ENCODE results near the gene DNAJC11.
A peak's percentile ranks its signal among the peaks of the same experiment; 100 is the strongest.
"Not testable (repeated sequence)": the region's sequence is repeated elsewhere in the genome, so short reads cannot be mapped to it uniquely, and the experiment has no call there.

The DNAJC11 gene, protein sequence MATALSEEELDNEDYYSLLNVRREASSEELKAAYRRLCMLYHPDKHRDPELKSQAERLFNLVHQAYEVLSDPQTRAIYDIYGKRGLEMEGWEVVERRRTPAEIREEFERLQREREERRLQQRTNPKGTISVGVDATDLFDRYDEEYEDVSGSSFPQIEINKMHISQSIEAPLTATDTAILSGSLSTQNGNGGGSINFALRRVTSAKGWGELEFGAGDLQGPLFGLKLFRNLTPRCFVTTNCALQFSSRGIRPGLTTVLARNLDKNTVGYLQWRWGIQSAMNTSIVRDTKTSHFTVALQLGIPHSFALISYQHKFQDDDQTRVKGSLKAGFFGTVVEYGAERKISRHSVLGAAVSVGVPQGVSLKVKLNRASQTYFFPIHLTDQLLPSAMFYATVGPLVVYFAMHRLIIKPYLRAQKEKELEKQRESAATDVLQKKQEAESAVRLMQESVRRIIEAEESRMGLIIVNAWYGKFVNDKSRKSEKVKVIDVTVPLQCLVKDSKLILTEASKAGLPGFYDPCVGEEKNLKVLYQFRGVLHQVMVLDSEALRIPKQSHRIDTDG

DNA sequence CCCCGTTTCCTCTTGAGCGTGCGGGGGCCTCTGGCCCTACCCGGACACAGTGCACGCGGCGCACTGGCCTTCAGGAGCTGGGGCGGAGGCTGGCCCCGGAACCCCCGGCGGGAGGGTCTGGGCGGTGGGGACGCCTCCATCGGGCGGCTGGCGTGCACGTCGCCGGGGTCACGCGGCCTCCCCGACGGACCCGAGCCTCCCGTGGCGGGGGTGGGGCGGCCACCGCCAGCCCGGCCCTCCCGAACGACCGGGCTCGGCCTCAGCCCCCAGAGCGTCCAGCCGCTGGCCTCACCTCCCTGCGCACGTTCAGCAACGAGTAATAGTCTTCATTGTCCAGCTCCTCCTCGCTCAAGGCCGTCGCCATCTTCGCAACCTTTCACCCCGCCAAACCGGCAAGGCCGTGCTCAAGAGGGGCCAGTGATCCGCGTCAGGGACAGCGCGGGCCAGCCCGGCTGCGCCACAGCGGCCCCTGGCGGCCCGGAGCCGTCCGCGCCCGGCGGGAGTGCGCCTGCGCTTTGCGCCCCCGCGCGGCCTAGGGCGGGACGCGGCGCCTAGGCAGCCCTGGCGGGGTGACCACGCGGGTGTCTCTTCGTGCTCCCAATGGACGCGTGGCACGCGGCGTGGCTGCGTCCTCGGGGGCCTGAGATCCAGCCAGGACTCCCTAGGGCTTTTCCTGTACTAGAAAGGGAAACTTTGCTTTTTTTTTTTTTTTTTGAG is at the start of gene DNAJC11:
DNAJC11 (minus strand) TSS at position 380 of the 717 bp plus-strand sequence; CDS start at position 364, 16 bp downstream.
- peak; percentile 48 for DNase-seq

DNA sequence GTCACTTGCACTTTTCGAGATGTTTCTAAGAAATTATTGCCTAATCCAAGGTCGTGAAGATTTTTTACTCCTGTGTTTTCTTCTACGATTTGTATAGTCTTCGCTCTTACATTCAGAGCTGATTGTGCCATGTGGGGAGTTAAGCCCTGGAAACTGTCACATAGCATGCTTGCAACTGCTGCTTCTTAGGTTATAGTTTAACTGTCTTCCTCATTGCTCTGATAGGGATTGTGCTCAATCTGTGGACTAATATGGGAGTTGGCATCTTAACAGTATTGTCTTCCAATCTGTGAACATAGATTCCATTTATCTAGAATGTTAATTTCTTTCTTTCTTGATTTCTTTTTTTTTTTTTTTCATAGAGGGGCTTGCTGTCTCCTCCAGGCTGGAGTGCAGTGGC is 48.9 kb upstream of the DNAJC11 start:
- no peak for DNase-seq

DNA sequence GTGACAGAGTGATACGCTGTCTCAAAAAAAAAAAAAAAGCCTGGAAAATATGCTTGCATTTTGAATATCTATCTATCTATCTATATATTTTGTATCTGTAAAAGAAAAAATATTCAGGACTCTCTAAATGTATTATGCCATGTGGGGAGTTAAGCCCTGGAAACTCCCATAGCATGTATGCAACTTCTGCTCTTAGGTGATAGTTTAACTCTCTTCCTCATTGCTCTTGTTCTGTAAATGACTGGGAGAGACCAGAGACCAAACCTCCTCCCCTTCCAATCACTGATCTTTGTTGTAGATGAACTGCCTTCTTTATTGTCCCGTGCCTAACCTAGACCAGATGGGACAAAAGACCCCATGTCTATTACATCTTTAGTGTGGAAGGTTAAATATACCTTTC is 46.1 kb upstream of the DNAJC11 start:
- DNase-seq, result no peak

DNA sequence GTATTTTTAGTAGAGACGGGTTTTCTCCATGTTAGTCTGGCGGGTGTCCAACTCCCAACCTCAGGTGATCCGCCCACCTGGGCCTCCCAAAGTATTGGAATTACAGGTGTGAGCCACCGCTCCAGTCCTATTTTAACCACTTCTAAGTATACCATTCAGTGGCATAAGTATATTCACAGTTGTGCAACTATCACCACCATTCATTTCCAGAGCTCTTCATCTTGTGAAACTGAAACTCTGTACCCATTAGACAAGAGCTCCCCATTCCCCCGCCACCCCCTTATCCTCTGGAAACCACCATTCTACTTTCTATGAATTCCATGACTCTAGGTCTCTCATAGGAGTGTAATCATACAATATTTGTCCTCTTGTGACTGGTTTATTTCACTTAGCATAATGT is 43.5 kb upstream of the DNAJC11 start:
- DNase-seq, result no peak

DNA sequence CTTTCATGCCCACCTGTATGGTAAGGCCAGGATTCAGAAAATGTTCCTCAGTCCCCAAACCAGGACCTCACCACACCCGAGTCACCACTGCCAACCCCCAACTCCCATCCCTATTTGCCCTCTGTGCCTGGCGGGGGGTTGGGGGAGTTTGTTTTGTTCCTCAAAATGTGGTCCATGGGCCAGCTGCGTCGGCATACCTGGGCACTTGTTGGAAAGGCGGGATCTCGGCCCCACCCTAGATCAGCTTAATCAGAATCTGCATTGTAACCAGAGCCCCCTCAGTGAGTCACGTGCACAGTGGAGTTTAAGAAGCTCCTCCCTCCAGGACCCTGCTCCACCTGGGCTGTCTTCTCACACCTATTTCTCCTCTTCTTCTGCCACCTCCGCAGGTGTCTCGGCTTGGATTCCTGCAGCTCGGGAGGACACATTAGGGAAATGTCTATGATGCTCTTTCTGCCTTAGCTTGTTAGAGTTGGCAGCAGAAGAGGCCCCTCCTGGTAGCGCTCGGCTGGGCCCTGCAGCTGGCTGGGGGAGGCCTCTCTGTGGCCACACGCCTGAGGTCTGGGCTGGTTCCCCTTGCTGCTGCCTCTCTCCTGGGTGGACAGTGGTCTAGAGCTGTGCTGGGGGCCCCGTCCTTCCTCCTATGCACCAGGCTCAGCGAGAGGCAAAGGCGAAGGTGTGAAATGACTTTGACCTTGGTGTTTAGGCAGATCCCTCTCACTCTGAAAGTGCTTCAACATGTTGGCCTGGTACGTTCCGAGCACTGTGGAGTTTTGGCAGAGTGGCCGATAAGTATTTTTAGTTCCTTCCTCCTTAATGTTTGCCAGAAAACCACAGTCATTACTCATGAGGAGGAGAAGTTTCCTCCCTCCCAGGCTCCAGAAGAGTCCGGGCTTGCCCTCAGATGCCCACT is 41.8 kb upstream of the DNAJC11 start:
- DNase-seq, result no peak

DNA sequence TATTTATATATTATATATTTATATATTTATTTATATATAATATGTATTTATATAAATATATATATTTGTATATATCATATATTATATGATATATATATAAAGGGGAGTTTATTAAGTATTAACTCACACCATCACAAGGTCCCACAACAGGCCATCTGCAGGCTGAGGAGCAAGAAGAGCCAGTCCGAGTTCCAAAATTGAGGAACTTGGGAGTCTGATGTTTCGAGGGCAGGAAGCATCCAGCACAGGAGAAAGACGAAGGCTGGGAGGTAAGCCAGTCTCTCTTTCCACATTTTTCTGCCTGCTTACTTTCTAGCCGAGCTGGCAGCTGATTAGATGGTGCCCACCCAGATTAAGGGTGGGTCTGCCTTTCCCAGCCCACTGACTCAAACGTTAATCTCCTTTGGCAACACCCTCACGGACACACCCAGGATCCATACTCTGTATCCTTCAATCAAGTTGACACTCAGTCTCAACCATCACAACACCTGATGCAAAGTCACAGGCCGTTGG is 41.1 kb upstream of the DNAJC11 start:
- not testable (repeated sequence) for DNase-seq

DNA sequence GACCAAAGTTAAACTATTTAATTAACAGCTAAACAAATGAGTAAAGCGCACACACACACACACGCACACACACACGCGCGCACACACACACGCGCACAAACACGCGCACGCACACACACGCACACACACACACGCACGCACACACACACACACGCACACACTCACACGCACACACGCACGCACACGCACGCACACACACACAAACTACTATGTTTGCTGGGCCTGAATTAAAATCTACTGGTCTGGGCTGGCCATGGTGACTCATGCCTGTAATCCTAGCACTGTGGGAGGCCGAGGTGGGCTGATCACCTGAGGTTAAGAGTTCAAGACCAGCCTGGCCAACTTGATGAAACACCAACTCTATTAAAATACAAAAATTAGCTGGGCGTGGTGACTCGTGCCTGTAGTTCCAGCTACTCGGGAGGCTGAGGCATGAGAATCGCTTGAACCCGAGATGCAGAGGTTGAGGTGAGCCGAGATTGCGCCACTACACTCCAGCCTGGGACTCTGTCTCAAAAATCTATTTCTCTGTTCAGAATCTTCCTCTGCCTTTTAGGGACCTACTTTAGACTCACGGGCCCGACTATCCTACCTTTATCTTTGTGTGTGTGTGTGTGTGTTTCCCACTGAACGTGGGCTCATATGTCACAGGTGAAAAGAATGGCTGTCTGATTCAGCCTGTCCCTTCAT is 37.5 kb upstream of the DNAJC11 start:
- DNase-seq, result no peak

DNA sequence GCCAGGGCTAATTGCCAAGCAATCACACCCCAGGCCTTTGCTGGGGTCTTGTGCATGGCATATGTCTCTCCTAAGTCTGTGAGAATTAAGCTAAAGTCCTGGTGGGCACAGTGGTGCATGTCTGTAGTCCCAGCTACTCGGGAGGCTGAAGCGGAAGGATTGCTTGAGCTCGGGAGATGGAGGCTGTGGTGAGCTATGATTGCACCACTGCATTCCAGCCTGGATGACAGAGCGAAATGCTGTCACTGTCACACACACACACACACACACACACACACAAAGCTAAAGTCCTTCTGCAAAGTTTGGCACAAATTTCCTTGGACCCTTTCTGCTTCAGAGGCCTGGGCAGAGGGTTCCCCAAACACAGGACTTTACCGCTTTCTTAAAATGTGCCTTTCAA is 31.3 kb upstream of the DNAJC11 start:
- no peak for DNase-seq

DNA sequence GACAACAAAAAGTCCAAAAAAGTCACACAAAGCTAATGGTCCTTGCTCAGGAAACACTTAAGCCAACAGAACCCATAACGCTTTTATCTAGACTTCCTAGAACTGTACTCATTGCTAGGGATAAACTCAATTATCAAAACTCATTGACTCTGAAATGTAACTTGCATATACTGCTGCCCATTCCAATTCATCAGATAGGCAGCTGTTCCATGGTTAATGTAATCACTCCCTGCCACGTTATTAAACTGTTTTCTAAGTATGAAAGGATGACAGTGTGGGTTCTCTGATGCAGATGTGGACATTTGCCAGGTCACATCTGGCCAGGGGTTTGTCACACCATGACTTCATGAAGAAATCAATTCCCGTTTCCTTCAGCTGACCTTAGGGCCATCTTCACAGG is 30.3 kb upstream of the DNAJC11 start:
- no peak for DNase-seq

DNA sequence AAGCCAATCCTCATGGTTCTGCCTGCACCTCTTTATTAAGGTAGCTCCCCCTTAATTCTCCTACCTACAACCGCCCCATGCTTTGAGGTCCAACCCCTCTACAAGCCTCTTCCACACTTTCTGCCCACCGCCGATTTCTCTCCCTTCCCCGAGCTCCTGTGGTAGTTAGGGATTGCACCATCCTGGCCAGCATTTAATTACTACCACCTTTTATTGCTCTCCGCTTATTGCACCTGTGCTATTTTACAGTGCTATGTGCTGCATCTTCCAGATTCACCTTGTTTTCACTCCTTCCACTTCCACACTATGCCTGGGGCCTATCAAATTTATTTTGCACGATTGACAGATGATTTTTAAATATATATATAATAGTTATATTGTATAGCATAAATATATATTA is 29.3 kb upstream of the DNAJC11 start:
- DNase-seq, result no peak

DNA sequence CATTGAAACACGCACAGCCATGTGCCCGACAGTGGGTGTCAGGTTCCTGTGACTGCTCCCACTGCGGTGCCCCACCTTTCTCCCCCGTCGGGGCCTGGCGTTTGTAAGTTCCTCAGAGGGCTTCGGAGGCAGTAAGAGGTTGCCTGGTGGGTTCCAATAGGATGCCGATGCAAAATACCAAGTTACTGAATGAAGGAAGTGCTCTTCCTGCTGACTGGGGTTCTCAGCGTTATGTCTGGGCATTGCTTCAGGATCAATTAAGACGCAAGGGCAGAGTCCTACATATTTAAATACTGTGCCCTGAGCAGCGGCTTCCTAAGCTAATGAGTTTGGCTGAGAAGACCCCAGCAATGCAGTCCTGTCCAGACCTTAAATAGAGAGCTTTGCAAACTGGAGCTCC is 28.9 kb upstream of the DNAJC11 start:
- no peak for DNase-seq

DNA sequence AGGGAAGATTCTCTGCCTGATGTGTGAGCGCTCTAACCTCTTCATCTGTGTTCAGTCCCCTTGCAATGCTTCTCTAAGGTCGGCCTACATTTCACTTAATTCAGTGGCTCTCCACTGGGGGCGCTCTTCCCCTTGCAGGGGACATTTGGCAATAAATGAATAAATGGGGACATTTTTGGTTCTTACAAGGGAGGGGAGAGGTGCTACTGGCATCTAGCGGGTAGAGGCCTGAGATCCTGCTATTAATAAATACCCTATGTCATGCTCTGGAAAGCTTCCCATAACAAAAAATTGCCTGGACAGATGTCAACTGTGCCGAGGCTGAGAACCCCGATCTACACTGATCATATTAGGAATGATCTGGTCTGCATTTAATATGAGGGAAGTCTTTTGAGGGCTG is 25.9 kb upstream of the DNAJC11 start:
- DNase-seq, result no peak

DNA sequence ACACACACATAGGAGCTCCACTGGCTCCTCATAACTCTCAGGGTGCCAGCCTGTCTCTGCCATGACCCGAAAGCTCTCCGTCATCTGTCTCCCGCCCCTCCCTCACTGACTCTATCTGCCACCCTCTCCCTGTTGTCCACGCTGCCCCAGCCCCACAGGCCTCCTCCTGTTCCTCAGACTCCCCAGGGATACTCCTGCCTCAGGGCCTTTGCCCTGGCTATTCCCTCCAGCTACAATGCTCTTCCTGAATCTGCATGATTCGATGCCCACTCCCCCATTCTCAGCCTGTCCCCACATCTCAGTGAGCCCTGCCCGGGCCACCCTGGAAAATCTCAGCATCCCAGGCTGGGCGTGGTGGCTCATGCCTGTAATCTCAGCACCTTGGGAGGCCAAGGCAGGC is 24.6 kb upstream of the DNAJC11 start:
- no peak for DNase-seq

DNA sequence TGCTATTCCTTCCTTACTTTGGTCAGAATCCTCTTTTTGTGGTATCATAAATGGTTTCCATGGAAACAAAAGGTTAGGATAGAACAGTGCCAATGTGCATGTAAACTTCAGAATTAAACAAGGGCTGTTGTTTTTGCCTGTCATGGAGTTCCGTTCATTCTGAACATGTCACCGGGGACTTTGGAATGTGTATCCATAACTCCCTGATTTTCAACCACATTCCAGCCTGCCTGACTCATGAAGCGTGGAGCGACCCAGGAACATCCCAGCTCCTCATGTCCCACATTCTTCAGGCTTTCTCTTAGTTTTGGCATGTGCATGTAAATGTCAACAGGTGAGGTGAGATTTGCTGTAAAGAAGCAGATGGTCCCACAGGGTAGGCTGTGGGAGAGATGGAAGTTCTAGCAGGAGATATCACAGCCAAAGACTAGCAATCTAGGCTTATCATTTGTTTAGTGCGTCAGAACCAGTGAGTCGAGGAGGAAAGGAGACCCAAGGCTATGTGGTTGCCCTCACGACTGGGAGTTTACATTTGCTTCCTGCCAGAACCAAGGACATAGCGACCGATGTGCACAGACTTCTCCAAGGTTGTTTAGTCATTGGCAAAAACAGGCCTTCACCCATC is 23.0 kb upstream of the DNAJC11 start:
- no peak for DNase-seq

DNA sequence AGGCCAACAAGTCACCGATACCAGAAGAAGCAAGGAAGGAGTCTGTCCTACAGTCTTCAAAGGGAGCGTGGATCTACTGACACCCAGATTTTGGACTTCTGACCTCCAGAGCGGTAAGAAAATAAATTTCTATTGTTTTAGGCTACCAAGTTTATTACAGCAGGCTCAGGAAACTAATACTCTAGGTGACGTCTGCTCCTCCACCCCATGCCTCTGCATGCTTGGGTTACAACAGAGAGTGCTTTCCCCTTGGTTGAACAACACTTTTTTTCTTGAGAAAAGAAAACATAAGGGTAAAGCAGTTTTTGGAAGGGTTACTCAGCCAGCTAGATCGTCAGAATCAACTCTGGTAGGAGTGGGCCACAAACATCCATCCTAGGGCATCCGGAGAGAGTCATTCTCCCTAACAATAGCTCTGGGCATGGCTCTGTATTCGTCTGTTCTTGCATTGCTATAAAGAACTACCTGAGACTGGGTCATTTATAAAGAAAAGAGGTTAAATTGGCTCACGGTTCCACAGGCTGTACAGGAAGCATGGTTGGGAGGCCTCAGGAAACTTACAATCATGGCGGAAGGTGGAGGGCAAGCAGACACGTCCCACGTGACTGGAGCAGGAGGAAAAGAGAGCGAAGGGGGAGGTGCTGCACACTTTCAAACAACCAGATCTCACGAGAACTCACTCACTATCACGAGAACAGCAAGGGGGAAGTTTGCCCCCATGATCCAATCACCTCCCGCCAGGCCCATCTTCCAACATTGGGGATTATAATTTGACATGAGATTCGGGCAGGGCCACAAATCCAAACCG is 22.2 kb upstream of the DNAJC11 start:
- no peak for DNase-seq

DNA sequence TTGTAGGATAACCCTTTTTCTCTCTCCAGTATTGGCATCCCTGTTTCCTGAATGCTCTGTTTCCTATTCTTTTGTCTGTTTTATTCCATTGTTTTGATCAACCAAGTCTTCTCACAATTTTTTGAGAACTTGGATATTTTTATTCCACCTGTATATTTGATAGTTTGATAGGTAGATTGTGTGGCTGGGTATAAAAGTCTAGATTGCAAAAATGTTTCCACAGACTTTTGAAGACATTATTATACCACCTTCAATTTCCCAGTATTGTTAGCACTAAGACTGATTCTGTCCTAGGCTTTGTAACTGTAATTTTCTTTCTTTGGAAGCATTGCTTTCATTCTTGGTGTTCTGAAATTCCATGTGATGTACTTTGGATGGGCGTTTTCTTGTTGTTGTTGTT is 9.6 kb upstream of the DNAJC11 start:
- DNase-seq, result no peak

DNA sequence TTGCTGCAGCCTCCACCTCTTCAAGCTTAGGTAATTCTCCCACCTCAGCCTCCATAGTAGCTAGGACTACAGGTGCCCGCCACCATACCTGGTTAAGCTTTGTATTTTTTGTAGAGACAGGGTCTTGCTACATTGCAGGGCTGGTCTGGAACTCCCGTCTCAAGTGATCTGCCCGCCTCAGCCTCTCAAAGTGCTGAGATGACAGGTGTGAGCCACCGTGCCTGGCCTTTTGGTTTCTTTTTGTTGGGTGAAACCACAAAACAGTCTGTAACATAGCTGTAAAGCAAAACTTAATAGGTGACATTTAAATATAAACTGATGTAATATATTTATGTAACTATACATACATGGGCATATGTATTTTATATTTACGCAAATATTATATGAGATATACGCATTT is 3.1 kb upstream of the DNAJC11 start:
- no peak for DNase-seq

DNA sequence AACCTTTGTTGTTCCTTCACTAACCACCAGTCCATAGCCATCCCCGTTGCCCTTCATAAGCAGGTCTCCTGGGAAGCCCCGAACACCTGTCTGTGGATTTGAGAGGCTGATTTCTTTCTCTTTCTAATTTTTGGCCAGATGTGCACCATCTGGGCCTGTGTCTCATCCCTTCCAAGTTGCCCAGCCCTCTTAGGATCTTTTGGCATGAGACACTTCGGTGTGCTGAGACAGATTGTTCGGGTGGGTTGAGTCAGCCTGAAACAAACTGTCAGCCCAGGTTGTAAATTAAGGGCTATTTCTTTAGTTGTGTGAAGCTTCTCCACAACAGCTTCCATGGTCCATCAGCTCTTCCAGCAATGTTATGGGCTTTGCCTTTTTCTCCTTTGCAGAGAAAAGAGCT is 1.4 kb upstream of the DNAJC11 start:
- DNase-seq, result no peak

DNA sequence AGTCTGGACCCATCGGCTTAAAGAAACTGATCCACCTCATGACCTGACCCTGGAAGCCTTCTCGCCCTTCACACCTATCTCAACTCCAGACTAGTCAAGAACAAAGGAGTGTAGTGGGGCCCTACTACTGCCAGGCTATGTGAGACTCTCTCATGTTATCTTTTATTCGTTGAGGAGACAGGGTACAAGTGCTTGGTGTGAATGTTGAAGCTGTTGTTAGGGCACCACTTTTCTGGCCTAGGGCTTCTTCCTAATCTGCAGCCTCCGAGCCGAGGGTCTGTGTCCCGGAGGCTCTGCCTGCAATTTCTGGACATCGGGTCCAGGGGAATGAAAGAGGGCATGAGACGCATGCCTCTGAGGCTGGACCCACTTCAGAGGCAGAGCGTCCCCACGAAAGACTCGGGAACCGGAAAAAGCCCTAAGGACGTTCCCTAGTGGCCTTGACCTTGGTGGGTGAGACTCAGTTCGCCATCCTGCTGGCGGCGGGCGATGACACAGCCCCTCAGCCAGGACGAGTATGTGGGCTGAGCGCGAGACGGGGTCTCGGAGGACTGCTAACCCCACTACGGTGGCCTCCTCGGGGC is 671 bp downstream of the DNAJC11 start:
- DNase-seq, result no peak

DNA sequence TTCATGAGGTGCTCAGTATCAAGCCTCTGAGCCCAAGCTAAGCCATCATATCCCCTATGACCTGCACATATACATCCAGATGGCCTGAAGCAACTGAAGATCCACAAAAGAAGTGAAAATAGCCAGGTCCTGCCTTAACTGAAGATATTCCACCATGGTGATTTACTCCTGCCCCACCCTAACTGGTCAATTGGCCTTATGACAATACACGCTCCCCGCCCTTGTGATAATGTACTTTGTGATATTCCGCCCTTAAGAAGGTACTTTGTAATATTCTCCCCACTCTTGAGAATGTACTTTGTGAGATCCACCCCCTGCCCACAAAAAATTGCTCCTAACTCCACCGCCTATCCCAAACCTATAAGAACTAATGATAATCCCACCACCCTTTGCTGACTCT is 1.7 kb downstream of the DNAJC11 start:
- DNase-seq, result not testable (repeated sequence)
